ENCODE data around the gene HNRNPUL1.

- TF ChIP-seq TCF12 (IDR thresholded peaks at IDR 0.05; ENCODE audit: low read depth, low read length): no peak
- no peak for TF ChIP-seq TBP (IDR thresholded peaks at IDR 0.05; ENCODE audit: low read depth, low read length)
- TF ChIP-seq CTCF (IDR thresholded peaks at IDR 0.05; ENCODE audit: control extremely low read depth in 1 of 3, insufficient read depth in 1 of 3, low read depth in 1 of 3, low read length in 3 of 3): no peak
- TF ChIP-seq MAX (IDR thresholded peaks at IDR 0.05): no peak
- no peak for TF ChIP-seq TAF7 (optimal IDR thresholded peaks at IDR 0.05; ENCODE audit: borderline replicate concordance, low read depth, low read length)
Observed at GRCh38 chr19:41320185-41320518, 56.0 kb downstream of the HNRNPUL1 start.
